K562 (cell line): ENCODE results near the gene AP1M1. TPM values are rescaled to one million over a fixed set of nuclear protein-coding genes. Genes with fewer than 3 reads are reported as not detected.

ENCODE experiments used
- ATAC-seq: fragments of 200-7000 bp; cut with Tn5 transposase; 3 replicates; pipeline ENCODE4 v1.9.1; 2020; ENCODE audit warnings: moderate library complexity
- BruUV-seq: library from RNA; stranded (reverse); fragments of 400-500 nt; replicated peaks from 2 replicates; lab custom pipeline; 2021; lab: Mats Ljungman, UMichigan
- CTCF ChIA-PET: fragments of 300-600 bp; formaldehyde crosslinking; extraction: SDS; loops from one replicate; lab custom pipeline; 2021; ENCODE audit warnings: low intra/inter-chr PET ratio; lab: Yijun Ruan, JAX
- POLR2A ChIA-PET: fragments of 300-600, 350-650 bp; sonication (Branson Sonifier 250); formaldehyde crosslinking; extraction: SDS; loops from one replicate; lab custom pipeline; 2021; ENCODE audit warnings: antibody characterized with exemption, inconsistent platforms; lab: Yijun Ruan, JAX
- DNase-seq, 4 experiments: peaks; one replicate each; pipeline versions ENCODE4 v3.0.0 to v3.0.0-alpha.2; 2011 to 2018; ENCODE audit warnings: low spot score in 3 of 4, mixed read lengths in 3 of 4; ENCODE audit errors: extremely low read depth in 1 of 4
- FAIRE-seq: peaks from 2 replicates; lab custom pipeline; 2011; peaks lifted over from hg19 to GRCh38; lab: Jason Lieb, UNC
- H2AFZ ChIP-seq: 2 replicates; pipeline ENCODE4 v1.6.0; 2011; ENCODE audit warnings: low read depth, low read length, control low read depth, inconsistent platforms
- H3K27ac ChIP-seq: fragments of 200-600 bp; 3 replicates; pipeline ENCODE4 v1.8.0; 2011; ENCODE audit warnings: low read depth, mild to moderate bottlenecking, control low read depth, inconsistent platforms, low read length, moderate library complexity, mixed read lengths; ENCODE audit errors: extremely low read depth
- H3K27me3 ChIP-seq, 2 experiments: fragments of 300-600 bp in 1 of 2; 2 replicates in 1 of 2; 3 replicates in 1 of 2; pipeline versions ENCODE4 v1.6.0 to v1.8.0; 2011; ENCODE audit warnings: inconsistent platforms in 2 of 2, low read length in 2 of 2, mild to moderate bottlenecking in 1 of 2, mixed read lengths in 1 of 2, moderate library complexity in 1 of 2; ENCODE audit not compliant: control insufficient read depth in 2 of 2, insufficient read depth in 2 of 2
- H3K36me3 ChIP-seq: fragments of 300-600 bp; 3 replicates; pipeline ENCODE4 v1.8.0; 2011; ENCODE audit warnings: mild to moderate bottlenecking, low read length, inconsistent platforms; ENCODE audit not compliant: control insufficient read depth, insufficient read depth
- H3K4me1 ChIP-seq, 2 experiments: fragments of 200-600 bp in 1 of 2; replicated peaks in 1 of 2; 2 replicates in 1 of 2; 3 replicates in 1 of 2; pipeline versions ENCODE4 v1.5.1 to v1.8.0; 2011; ENCODE audit warnings: inconsistent platforms in 2 of 2, low read length in 2 of 2, mild to moderate bottlenecking in 1 of 2, mixed read lengths in 1 of 2, moderate library complexity in 1 of 2; ENCODE audit not compliant: control insufficient read depth in 2 of 2, insufficient read depth in 2 of 2
- H3K4me2 ChIP-seq: 2 replicates; pipeline ENCODE4 v1.6.1; 2011; ENCODE audit warnings: low read length, control low read depth, inconsistent platforms, mixed read lengths; ENCODE audit not compliant: insufficient read depth
- H3K4me3 ChIP-seq: fragments of 200-600 bp; sonication (generic), shearing (Covaris generic); 2 replicates; pipeline ENCODE4 v1.5.1; 2016; ENCODE audit warnings: control low read depth, inconsistent platforms
- H3K79me2 ChIP-seq: fragments of 200-600 bp; 3 replicates; pipeline ENCODE4 v1.8.0; 2011; ENCODE audit warnings: low read length, inconsistent platforms; ENCODE audit not compliant: control insufficient read depth, insufficient read depth
- H3K9ac ChIP-seq, 2 experiments: 2 replicates each; pipeline versions ENCODE4 v1.6.0 to v1.6.1; 2011; ENCODE audit warnings: low read depth in 2 of 2, low read length in 2 of 2, control low read depth in 1 of 2, inconsistent platforms in 1 of 2, mild to moderate bottlenecking in 1 of 2, mixed read lengths in 1 of 2; ENCODE audit not compliant: insufficient read depth in 1 of 2
- H3K9me1 ChIP-seq: one replicate; pipeline ENCODE4 v1.6.0; 2011; ENCODE audit warnings: inconsistent platforms, mild to moderate bottlenecking, low read length, moderate library complexity; ENCODE audit not compliant: control insufficient read depth, insufficient read depth
- H3K9me3 ChIP-seq: replicated peaks from 2 replicates; pipeline ENCODE4 v1.5.1; 2011; ENCODE audit warnings: low read depth, low read length, inconsistent platforms; ENCODE audit not compliant: control insufficient read depth, insufficient read depth
- H4K20me1 ChIP-seq: replicated peaks from 2 replicates; pipeline ENCODE4 v1.6.1; 2011; ENCODE audit warnings: low read length, inconsistent platforms, mixed read lengths; ENCODE audit not compliant: control insufficient read depth, insufficient read depth
- ATF3 ChIP-seq, 2 experiments: fragments of 450-650 bp in 1 of 2; sonication (generic) in 1 of 2; formaldehyde crosslinking in 1 of 2; IDR thresholded peaks in 1 of 2; conservative IDR thresholded peaks in 1 of 2; 2 replicates each; pipeline versions ENCODE4 v1.6.1 to v1.8.1; 2016 to 2023; ENCODE audit warnings: mild to moderate bottlenecking in 2 of 2, moderate library complexity in 2 of 2, inconsistent platforms in 1 of 2, missing genetic modification reagents in 1 of 2
- BCLAF1 ChIP-seq, 2 experiments: fragments of 450-650 bp in 1 of 2; IDR thresholded peaks; 2 replicates each; pipeline ENCODE4 v1.6.1; 2011 to 2017; ENCODE audit warnings: low read depth in 2 of 2, antibody characterized with exemption in 1 of 2, borderline replicate concordance in 1 of 2, low read length in 1 of 2, mild to moderate bottlenecking in 1 of 2, mixed read lengths in 1 of 2; ENCODE audit not compliant: control insufficient read depth in 1 of 2
- CREM ChIP-seq: IDR thresholded peaks from 2 replicates; pipeline ENCODE4 v1.6.1; 2014; ENCODE audit warnings: antibody characterized with exemption, low read depth
- CTCFL ChIP-seq: IDR thresholded peaks from 2 replicates; pipeline ENCODE4 v1.6.1; 2011; ENCODE audit warnings: borderline replicate concordance, low read depth, mild to moderate bottlenecking, moderate library complexity, low read length; ENCODE audit not compliant: insufficient read depth, poor library complexity, severe bottlenecking
- FOS ChIP-seq: IDR thresholded peaks from 3 replicates; pipeline ENCODE4 v1.6.1; 2011; ENCODE audit not compliant: insufficient read length; ENCODE audit errors: extremely low read depth
- FOXK1 ChIP-seq: sonication (generic); formaldehyde crosslinking; IDR thresholded peaks from 2 replicates; pipeline ENCODE4 v1.8.0; 2022; ENCODE audit warnings: missing genetic modification reagents, mild to moderate bottlenecking, borderline replicate concordance
- FOXM1 ChIP-seq, 2 experiments: fragments of 450-650 bp in 1 of 2; sonication (generic) in 1 of 2; formaldehyde crosslinking in 1 of 2; IDR thresholded peaks; 2 replicates each; pipeline versions ENCODE4 v1.6.1 to v1.9.0; 2017 to 2022; ENCODE audit warnings: low read depth in 2 of 2, mild to moderate bottlenecking in 2 of 2, missing genetic modification reagents in 1 of 2, moderate library complexity in 1 of 2
- HMBOX1 ChIP-seq: sonication (generic); IDR thresholded peaks from 2 replicates; pipeline ENCODE4 v1.6.1; 2016
- HNRNPLL ChIP-seq: fragments of 200-400 bp; formaldehyde crosslinking; IDR thresholded peaks from 2 replicates; pipeline ENCODE4 v1.6.1; 2017; ENCODE audit warnings: low read length, low read depth, mild to moderate bottlenecking; ENCODE audit not compliant: poor library complexity, severe bottlenecking
- HSF4 ChIP-seq: fragments of 250-450 bp; sonication (Bioruptor Pico); IDR thresholded peaks from 2 replicates; pipeline ENCODE4 v2.1.2; 2022; ENCODE audit warnings: mild to moderate bottlenecking, moderate library complexity, borderline replicate concordance
- RCOR1 ChIP-seq, 2 experiments: IDR thresholded peaks; 2 replicates each; pipeline ENCODE4 v1.6.1; 2012; ENCODE audit warnings: low read depth in 2 of 2, low read length in 2 of 2, borderline replicate concordance in 1 of 2, improper control_type of control experiment in 1 of 2
- SNIP1 ChIP-seq: fragments of 450-650 bp; IDR thresholded peaks from 2 replicates; pipeline ENCODE4 v1.7.1; 2017; ENCODE audit warnings: low read depth, mild to moderate bottlenecking
- WGBS: fragments of 100-300 bp; shearing (Covaris generic); methylation state at CpG from one replicate; pipeline ENCODE4 v1.1.6; 2016; ENCODE audit warnings: low coverage, mixed read lengths; ENCODE audit not compliant: insufficient coverage; ENCODE audit errors: missing lambda C conversion rate; 5-methylcytosine and 5-hydroxymethylcytosine counted together
- in situ Hi-C: fragments of 300-500 bp; cut with MboI; formaldehyde crosslinking; loops from 4 replicates; pipeline ENCODE4 v1.15.0; 2018; ENCODE audit warnings: inconsistent platforms, mixed read lengths
- intact Hi-C: fragments of 100-400 bp; cut with micrococcal nuclease; formaldehyde crosslinking; loops from 2 replicates; pipeline ENCODE4 v1.14.2; 2022
- polyA plus RNA-seq, 8 experiments: library from polyadenylated mRNA; depleted of rRNA in 4 of 8; stranded (reverse) in 5 of 8; unstranded in 3 of 8; fragments of >200 nt; fragmentation: Nextera tagmentation in 2 of 8; fragmentation: Illumina TruSeq in 1 of 8; extraction: Ambion mirVana in 2 of 8; extraction: Trizol in 1 of 8; gene quantifications; 2 replicates each; pipeline versions ENCODE4 v1.2.1 to v1.2.3, GENCODE V29; 2011 to 2014; ENCODE audit warnings: inconsistent platforms in 1 of 8, missing spikeins in 1 of 8
- total RNA-seq, 7 experiments: library from RNA; depleted of rRNA in 6 of 7; stranded (reverse); fragments of >200 nt in 6 of 7; fragmentation: Illumina TruSeq in 2 of 7; extraction: Trizol in 2 of 7; gene quantifications; 2 replicates each; pipeline versions ENCODE4 v1.2.1 to v1.2.3, GENCODE V29; 2011 to 2021; ENCODE audit warnings: low replicate concordance in 1 of 7

Gene AP1M1
- total and polyA plus RNA-seq, 9 of the 15 experiments (the other 6 are each of a cell fraction or from before 2014, with no cell fraction given), result 0.87 to 56.2 (median 29.1) TPM

- Histone ChIP-seq H3K9me3 (no peaks in the 10 kb centered on the region), H3K36me3 (peaks cover 30% of the 10 kb centered on the region; the same call in 2 of the 3 replicates), H3K9ac (peak overlapping the region; percentile 87 to 97), H4K20me1 (no peaks in the 10 kb centered on the region; the same call in 1 of the 2 replicates), H3K27me3 (no peaks in the 10 kb centered on the region; a peak in 1 of 5 replicates), H3K4me2 (peak overlapping the region; percentile 84), H2AFZ (peak overlapping the region; percentile 81), H3K4me1 (peaks cover 0 to 16% of the 10 kb centered on the region in 2 experiments; a peak in 3 of 5 replicates), H3K79me2 (peaks cover 17% of the 10 kb centered on the region), H3K4me3 (peak overlapping the region; percentile 92), H3K27ac (peak overlapping the region; percentile 75), H3K9me1 (peaks cover 3% of the 10 kb centered on the region)
- no TSS peak for BruUV-seq
- intact Hi-C loops, result loop anchor here (10.0 kb wide), 1 partner anchor 341 kb away; no protein-coding TSS in a partner anchor
- in situ Hi-C loops, result no loop called here
- CTCF ChIA-PET, result interaction anchor here (0.6 to 1.7 kb wide), 4 partner anchors 144 to 556 kb away, joined by 3 to 5 read pairs (median 4); no protein-coding TSS in a partner anchor
- no peak for FAIRE-seq
- ATAC-seq, result peak; percentile 81
- 0% methylated on average over 20 of the region's 20 CpGs for WGBS
- DNase-seq, result peak; percentile 62 to 74 (median 69)
- POLR2A ChIA-PET, result interaction anchor here (0.8 to 2.9 kb wide), 9 partner anchors 9 to 260 kb away, joined by 3 to 15 read pairs (median 3); partner anchors contain the start of genes AP1M1 and RAB8A
- no peak for TF ChIP-seq FOS
- TF ChIP-seq SNIP1, result no peak
- 0 out of 2 replicates have a peak, but pooled peaks have one; percentile 34 for TF ChIP-seq CREM
- TF ChIP-seq CTCFL, result peak; percentile 77
- no peak for TF ChIP-seq FOXM1 (IDR thresholded peaks at IDR 0.05; ENCODE audit: low read depth)
- TF ChIP-seq FOXM1 (CRISPR knock-in tag; IDR thresholded peaks at IDR 0.05; ENCODE audit: low read depth), result no peak
- TF ChIP-seq HSF4 (CRISPR knock-in tag), result no peak
- no peak for TF ChIP-seq ATF3 (IDR thresholded peaks at IDR 0.05)
- no peak for TF ChIP-seq ATF3 (CRISPR knock-in tag; conservative IDR thresholded peaks at IDR 0.05)
- peak; percentile 20 for TF ChIP-seq HNRNPLL
- no peak; a peak in 1 of 4 replicates for TF ChIP-seq RCOR1 (IDR thresholded peaks at IDR 0.05; ENCODE audit: borderline replicate concordance in 1 of 2, low read depth in 2 of 2, low read length in 2 of 2)
- TF ChIP-seq HMBOX1, result no peak
- TF ChIP-seq FOXK1 (CRISPR knock-in tag), result no peak
- TF ChIP-seq BCLAF1 (IDR thresholded peaks at IDR 0.05; ENCODE audit: borderline replicate concordance in 1 of 2, control insufficient read depth in 1 of 2, low read depth in 2 of 2, low read length in 1 of 2), result no peak
These were observed 12.0 kb upstream of the AP1M1 start for GRCh38 chr19:16185768-16186123.
